Muscle of back (tissue), 13 donors: Measurements from ENCODE around the gene SHC3. TPM values are rescaled to one million over a fixed set of nuclear protein-coding genes. Genes with fewer than 3 reads are reported as not detected.
A peak's percentile ranks its signal among the peaks of the same experiment; 100 is the strongest.
"Not testable (repeated sequence)": the region's sequence is repeated elsewhere in the genome, so short reads cannot be mapped to it uniquely, and the experiment has no call there.

Experiments used
- DNase-seq, 3 donors: peaks; one replicate each; pipeline versions ENCODE4 v3.0.0 to v3.0.0-alpha.2; 2013
- long read RNA-seq, 9 donors: transcript quantifications; one replicate each; lab custom pipeline, GENCODE V29; 2026
- polyA plus RNA-seq, 10 donors: library from polyadenylated mRNA; unstranded; fragments of 120-200 nt; gene quantifications; one replicate each; pipeline ENCODE4 v1.2.1, GENCODE V29; 2013; ENCODE audit not compliant: insufficient read length in 10 of 10

SHC3 gene
- 1 to 10 TPM in 1 of 10 donors, under 1 TPM in 9; 0.48 to 1.1 (median 0.77) TPM for polyA plus RNA-seq
- long read RNA-seq, donor 1 = 0 reads
- long read RNA-seq, donor 2 = 0 reads
- long read RNA-seq, donor 3 = 0 reads
- long read RNA-seq, donor 4 = 0 reads
- long read RNA-seq, donor 5 = 0 reads
- long read RNA-seq, donor 6 = 0 reads
- long read RNA-seq, donor 7 = 0 reads
- long read RNA-seq, donor 8 = 0 reads
- long read RNA-seq, donor 9 = 0 reads

- DNase-seq = peak in 1 of 3 donors; percentile 44
Measured at GRCh38 chr9:89177944-89178829, at the start of gene SHC3. Gene SHC3, minus strand, starts transcription at chr9:89178818. Its CDS starts 358 bp downstream, at chr9:89178460.

- DNase-seq = peak; percentile 9 to 69 (median 40)
Measured at GRCh38 chr9:89225991-89226471, 47.4 kb upstream of the SHC3 start.

- DNase-seq = peak in 2 of 3 donors; percentile 30 to 59
Measured at GRCh38 chr9:89225587-89225986, 47.0 kb upstream of the SHC3 start.

GRCh38 chr9:89225036-89225435, 46.4 kb upstream of the SHC3 start:
- no peak for DNase-seq

GRCh38 chr9:89224633-89225032, 46.0 kb upstream of the SHC3 start:
- no peak for DNase-seq

- no peak for DNase-seq
Measured at GRCh38 chr9:89223396-89223977, 44.9 kb upstream of the SHC3 start.

GRCh38 chr9:89219637-89220036, 41.0 kb upstream of the SHC3 start:
- DNase-seq = no peak

GRCh38 chr9:89218040-89218928, 39.7 kb upstream of the SHC3 start:
- DNase-seq = no peak

- no peak for DNase-seq
Measured at GRCh38 chr9:89215342-89215741, 36.7 kb upstream of the SHC3 start.

GRCh38 chr9:89213396-89213880, 34.8 kb upstream of the SHC3 start:
- no peak for DNase-seq

- no peak for DNase-seq
Measured at GRCh38 chr9:89212171-89212570, 33.6 kb upstream of the SHC3 start.

GRCh38 chr9:89209311-89209710, 30.7 kb upstream of the SHC3 start:
- DNase-seq = not testable (repeated sequence)

- no peak for DNase-seq
Measured at GRCh38 chr9:89207026-89207425, 28.4 kb upstream of the SHC3 start.

GRCh38 chr9:89204801-89205200, 26.2 kb upstream of the SHC3 start:
- no peak for DNase-seq

GRCh38 chr9:89195131-89195797, 16.6 kb upstream of the SHC3 start:
- no peak for DNase-seq

- DNase-seq = no peak
Measured at GRCh38 chr9:89194421-89195130, 16.0 kb upstream of the SHC3 start.

GRCh38 chr9:89191004-89191403, 12.4 kb upstream of the SHC3 start:
- DNase-seq = no peak

- DNase-seq = no peak
Measured at GRCh38 chr9:89189215-89189614, 10.6 kb upstream of the SHC3 start.

- no peak for DNase-seq
Measured at GRCh38 chr9:89187950-89188349, 9.3 kb upstream of the SHC3 start.

- no peak for DNase-seq
Measured at GRCh38 chr9:89187541-89187940, 8.9 kb upstream of the SHC3 start.
